ENCODE data around the gene OR2T27.

GRCh38 chr1:248688527-248689298 lies 33.4 kb upstream of the OR2T27 start:
- TF ChIP-seq CTCF (IDR thresholded peaks at IDR 0.05) (no peak), POLR2A (IDR thresholded peaks at IDR 0.05) (no peak)
